Erythroblast (primary cell): ENCODE results near the gene GOLGA2.

Experiments used
- GATA1 ChIP-seq: IDR thresholded peaks from 2 replicates; pipeline ENCODE4 v1.6.1; 2011; ENCODE audit warnings: low read depth, mild to moderate bottlenecking, control low read depth, low read length, moderate library complexity
- POLR2A ChIP-seq: IDR thresholded peaks from 2 replicates; pipeline ENCODE4 v1.6.1; 2011; ENCODE audit warnings: mild to moderate bottlenecking, low read length

DNA sequence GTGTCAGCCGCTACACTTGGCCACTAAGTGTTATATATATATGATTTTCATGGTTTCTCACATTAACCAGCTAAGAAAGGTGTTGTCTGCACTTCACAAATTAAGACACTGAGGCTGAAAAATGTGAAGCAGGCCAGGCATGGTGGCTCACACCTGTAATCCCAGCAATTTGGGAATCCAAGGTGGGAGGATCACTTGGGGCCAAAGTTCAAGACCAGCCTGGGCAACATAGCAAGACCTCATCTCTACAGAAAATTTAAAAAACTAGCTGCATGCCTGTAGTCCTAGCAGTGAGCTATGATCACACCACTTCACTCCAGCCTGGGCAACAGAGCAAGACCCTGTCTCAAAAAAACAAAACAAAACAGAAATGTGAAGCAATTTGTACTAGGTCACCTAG is 48.6 kb upstream of the GOLGA2 start:
- TF ChIP-seq POLR2A: no peak
- TF ChIP-seq GATA1: no peak
